ENCODE measurements around the gene PGLYRP2. TPM values are rescaled to one million over a fixed set of nuclear protein-coding genes. Genes with fewer than 3 reads are reported as not detected.
A peak's percentile ranks its signal among the peaks of the same experiment; 100 is the strongest.

The PGLYRP2 gene
- total and polyA plus RNA-seq, 5 donors = not detected

- no peak within 1 kb of the TSS for H3K27ac ChIP-seq (ENCODE audit: low read length)
- no peak for ATAC-seq
- no peak for DNase-seq
- 3% methylated on average over 52 of the region's 52 CpGs for WGBS
- H3K4me3 ChIP-seq (ENCODE audit: low read length) = peak within 1 kb of the TSS; percentile 18
- H3K9me3 ChIP-seq (ENCODE audit: control insufficient read depth, low read length) = no peaks in the 10 kb centered on the region
- H3K27me3 ChIP-seq (ENCODE audit: control insufficient read depth, insufficient read depth) = no peaks in the 10 kb centered on the region
- intact Hi-C loops (cut with DNase I) = no loop called here
- no peaks in the 10 kb centered on the region for H3K4me1 ChIP-seq (ENCODE audit: control insufficient read depth, insufficient read depth, low read length)
These were observed 28.9 kb upstream of the PGLYRP2 start, which contains the start of gene CYP4F22 for GRCh38 chr19:15508035-15508710. TSS of gene CYP4F22 (plus strand) at chr19:15508525. CDS start at chr19:15525337, 16,812 bp downstream.

- H3K27ac ChIP-seq (ENCODE audit: low read length) = no peak overlapping the region
- DNase-seq (no peak), ATAC-seq (no peak)
- H3K9me3 ChIP-seq (ENCODE audit: control insufficient read depth, low read length) = no peaks in the 10 kb centered on the region
- intact Hi-C loops (cut with DNase I) = no loop called here
- no peaks in the 10 kb centered on the region for H3K4me1 ChIP-seq (ENCODE audit: control insufficient read depth, insufficient read depth, low read length)
- H3K27me3 ChIP-seq (ENCODE audit: control insufficient read depth, insufficient read depth) = no peaks in the 10 kb centered on the region
- H3K4me3 ChIP-seq (ENCODE audit: low read length) = no peak overlapping the region
- 57% methylated on average over 14 of the region's 14 CpGs for WGBS
These were observed 28.1 kb upstream of the PGLYRP2 start for GRCh38 chr19:15507068-15508034.

GRCh38 chr19:15506074-15506571, 26.8 kb upstream of the PGLYRP2 start:
- WGBS = 65% methylated on average over 5 of the region's 5 CpGs
- Histone ChIP-seq H3K4me3 (ENCODE audit: low read length) (no peak overlapping the region), H3K27ac (ENCODE audit: low read length) (no peak overlapping the region), H3K4me1 (ENCODE audit: control insufficient read depth, insufficient read depth, low read length) (no peaks in the 10 kb centered on the region), H3K9me3 (ENCODE audit: control insufficient read depth, low read length) (no peaks in the 10 kb centered on the region), H3K27me3 (ENCODE audit: control insufficient read depth, insufficient read depth) (no peaks in the 10 kb centered on the region)
- intact Hi-C loops (cut with DNase I) = no loop called here
- DNase-seq (no peak), ATAC-seq (no peak)

GRCh38 chr19:15502264-15502663, 23.0 kb upstream of the PGLYRP2 start:
- intact Hi-C loops (cut with DNase I) = no loop called here

GRCh38 chr19:15501596-15501995, 22.3 kb upstream of the PGLYRP2 start:
- Histone ChIP-seq H3K27ac (ENCODE audit: low read length) (no peak overlapping the region), H3K9me3 (ENCODE audit: control insufficient read depth, low read length) (no peaks in the 10 kb centered on the region), H3K4me1 (ENCODE audit: control insufficient read depth, insufficient read depth, low read length) (no peaks in the 10 kb centered on the region), H3K27me3 (ENCODE audit: control insufficient read depth, insufficient read depth) (no peaks in the 10 kb centered on the region), H3K4me3 (ENCODE audit: low read length) (no peak overlapping the region)
- 40% methylated on average over 1 of the region's 1 CpG for WGBS
- ATAC-seq (no peak), DNase-seq (no peak)
- intact Hi-C loops (cut with DNase I) = no loop called here

More at GRCh38 chr19:15502264-15502663, 23.0 kb upstream of the PGLYRP2 start:
- no peaks in the 10 kb centered on the region for H3K9me3 ChIP-seq (ENCODE audit: control insufficient read depth, low read length)
- WGBS = 54% methylated on average over 1 of the region's 1 CpG
- no peak overlapping the region for H3K4me3 ChIP-seq (ENCODE audit: low read length)
- H3K27ac ChIP-seq (ENCODE audit: low read length) = no peak overlapping the region
- DNase-seq (no peak), ATAC-seq (no peak)
- H3K27me3 ChIP-seq (ENCODE audit: control insufficient read depth, insufficient read depth) = no peaks in the 10 kb centered on the region
- no peaks in the 10 kb centered on the region for H3K4me1 ChIP-seq (ENCODE audit: control insufficient read depth, insufficient read depth, low read length)

- H3K4me1 ChIP-seq (ENCODE audit: control insufficient read depth, insufficient read depth, low read length) = no peaks in the 10 kb centered on the region
- no peak overlapping the region for H3K27ac ChIP-seq (ENCODE audit: low read length)
- no peaks in the 10 kb centered on the region for H3K27me3 ChIP-seq (ENCODE audit: control insufficient read depth, insufficient read depth)
- ATAC-seq = no peak
- H3K4me3 ChIP-seq (ENCODE audit: low read length) = no peak overlapping the region
- DNase-seq = no peak
- intact Hi-C loops (cut with DNase I) = no loop called here
- 54% methylated on average over 6 of the region's 6 CpGs for WGBS
- no peaks in the 10 kb centered on the region for H3K9me3 ChIP-seq (ENCODE audit: control insufficient read depth, low read length)
These were observed 19.6 kb upstream of the PGLYRP2 start for GRCh38 chr19:15498910-15499309.

- Histone ChIP-seq H3K27me3 (ENCODE audit: control insufficient read depth, insufficient read depth) (no peaks in the 10 kb centered on the region), H3K4me3 (ENCODE audit: low read length) (no peak overlapping the region), H3K9me3 (ENCODE audit: control insufficient read depth, low read length) (no peaks in the 10 kb centered on the region), H3K4me1 (ENCODE audit: control insufficient read depth, insufficient read depth, low read length) (no peaks in the 10 kb centered on the region), H3K27ac (ENCODE audit: low read length) (no peak overlapping the region)
- WGBS = 67% methylated on average over 10 of the region's 10 CpGs
- no peak for DNase-seq
- ATAC-seq = no peak
- intact Hi-C loops (cut with DNase I) = no loop called here
These were observed 19.0 kb upstream of the PGLYRP2 start for GRCh38 chr19:15498156-15498858.

GRCh38 chr19:15495151-15495550, 15.8 kb upstream of the PGLYRP2 start:
- intact Hi-C loops (cut with DNase I) = no loop called here
- 87% methylated on average over 1 of the region's 1 CpG for WGBS
- Histone ChIP-seq H3K27ac (ENCODE audit: low read length) (no peak overlapping the region), H3K27me3 (ENCODE audit: control insufficient read depth, insufficient read depth) (no peaks in the 10 kb centered on the region), H3K4me1 (ENCODE audit: control insufficient read depth, insufficient read depth, low read length) (no peaks in the 10 kb centered on the region), H3K9me3 (ENCODE audit: control insufficient read depth, low read length) (no peaks in the 10 kb centered on the region), H3K4me3 (ENCODE audit: low read length) (no peak overlapping the region)
- ATAC-seq = no peak
- no peak for DNase-seq

- intact Hi-C loops (cut with DNase I) = no loop called here
- H3K9me3 ChIP-seq (ENCODE audit: control insufficient read depth, low read length) = no peaks in the 10 kb centered on the region
- peak; percentile 61 to 81 (median 73) for DNase-seq
- no peak overlapping the region for H3K4me3 ChIP-seq (ENCODE audit: low read length)
- H3K4me1 ChIP-seq (ENCODE audit: control insufficient read depth, insufficient read depth, low read length) = no peaks in the 10 kb centered on the region
- no peak overlapping the region for H3K27ac ChIP-seq (ENCODE audit: low read length)
- H3K27me3 ChIP-seq (ENCODE audit: control insufficient read depth, insufficient read depth) = no peaks in the 10 kb centered on the region
- WGBS = 36% methylated on average over 13 of the region's 13 CpGs
- ATAC-seq = peak; percentile 45 to 80
These were observed 9.4 kb upstream of the PGLYRP2 start for GRCh38 chr19:15488489-15489226.

GRCh38 chr19:15487038-15487437, 7.7 kb upstream of the PGLYRP2 start:
- H3K27me3 ChIP-seq (ENCODE audit: control insufficient read depth, insufficient read depth) = no peaks in the 10 kb centered on the region
- H3K9me3 ChIP-seq (ENCODE audit: control insufficient read depth, low read length) = no peaks in the 10 kb centered on the region
- no peak overlapping the region for H3K4me3 ChIP-seq (ENCODE audit: low read length)
- DNase-seq (no peak), ATAC-seq (no peak)
- no peak overlapping the region for H3K27ac ChIP-seq (ENCODE audit: low read length)
- no peaks in the 10 kb centered on the region for H3K4me1 ChIP-seq (ENCODE audit: control insufficient read depth, insufficient read depth, low read length)
- 92% methylated on average over 4 of the region's 4 CpGs for WGBS
- intact Hi-C loops (cut with DNase I) = no loop called here

Data from right cardiac atrium (tissue), 5 donors.